Epithelial cell of prostate (primary cell): ENCODE data around the gene ACTBL2.
"Not testable (repeated sequence)": the region's sequence is repeated elsewhere in the genome, so short reads cannot be mapped to it uniquely, and the experiment has no call there.

Experiments used
- DNase-seq: peaks from one replicate; pipeline ENCODE4 v3.0.0-alpha.2; 2011; ENCODE audit warnings: low read depth, low spot score
- H3K27ac ChIP-seq: fragments of 450-650 bp; 2 replicates; pipeline ENCODE4 v1.5.1; 2017; ENCODE audit warnings: mild to moderate bottlenecking

The ACTBL2 gene

DNA sequence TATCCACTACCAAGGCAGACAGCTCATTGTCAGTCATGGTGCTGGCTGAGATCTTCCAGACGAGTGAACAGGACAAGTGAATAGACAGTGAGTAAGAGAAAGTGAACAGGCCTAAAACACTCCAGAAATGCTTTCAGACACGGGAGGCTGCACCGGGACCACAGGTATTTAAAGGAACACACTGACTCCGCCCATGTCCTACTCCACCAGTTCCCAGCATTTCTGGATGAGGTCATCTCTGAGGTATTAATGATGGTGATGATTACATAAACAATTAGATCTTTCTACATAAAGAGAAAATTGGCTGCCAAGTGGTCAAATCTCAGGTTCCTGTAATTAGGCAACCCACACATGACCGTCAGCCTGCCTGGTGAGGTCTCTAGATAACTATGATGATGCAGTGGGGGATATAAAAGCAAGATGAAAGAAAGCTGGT, at the start of gene ACTBL2:
Gene ACTBL2, minus strand, starts transcription at position 141 of the 436 bp plus-strand sequence. Its CDS starts 104 bp downstream, at position 37.
- peak within 1 kb of the TSS; percentile 37 for H3K27ac ChIP-seq
- DNase-seq: peak; percentile 91

GRCh38 chr5:57531333-57531732, 48.7 kb upstream of the ACTBL2 start:
- DNase-seq: no peak
- no peak overlapping the region for H3K27ac ChIP-seq

DNA sequence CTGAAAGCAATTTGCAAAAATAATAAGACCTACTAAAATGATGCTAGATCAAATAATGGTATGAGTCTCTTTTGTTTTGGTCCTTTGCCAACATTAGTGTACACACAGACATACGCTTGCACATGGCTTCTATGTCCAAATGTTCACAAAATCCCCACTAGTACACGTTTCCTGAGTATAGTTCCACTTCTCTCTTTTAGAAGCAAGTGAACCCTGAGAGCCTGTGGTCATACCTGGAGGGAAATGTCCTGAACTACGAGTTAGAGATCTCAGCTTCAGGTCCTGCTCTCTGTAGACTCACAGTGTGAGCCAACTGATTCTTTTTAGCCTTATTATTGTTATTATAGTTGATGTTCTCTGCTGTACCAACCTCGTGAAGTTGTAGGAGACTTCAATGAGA, 47.3 kb upstream of the ACTBL2 start:
- DNase-seq: no peak

DNA sequence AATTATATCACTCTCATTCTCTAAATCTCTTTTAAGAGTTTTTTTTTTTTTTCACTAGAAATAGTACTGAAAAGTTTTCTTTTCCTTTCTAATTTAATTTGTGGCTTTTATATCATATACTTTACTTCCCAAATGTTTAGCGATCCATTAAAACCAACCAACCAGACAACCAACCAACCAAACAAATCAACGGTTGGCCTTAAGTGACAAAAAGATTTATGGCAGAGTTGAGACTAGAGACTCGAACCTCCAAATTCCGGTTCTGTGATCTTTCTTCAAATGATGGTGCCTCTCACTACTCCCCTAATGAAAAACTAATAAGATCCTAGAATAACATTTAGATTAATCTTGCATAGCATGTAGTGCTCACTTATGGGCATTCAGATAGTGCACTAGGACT, 45.3 kb upstream of the ACTBL2 start:
- H3K27ac ChIP-seq: no peak overlapping the region
- DNase-seq: no peak

More for the DNA sequence above, 47.3 kb upstream of the ACTBL2 start:
- H3K27ac ChIP-seq: no peak overlapping the region

DNA sequence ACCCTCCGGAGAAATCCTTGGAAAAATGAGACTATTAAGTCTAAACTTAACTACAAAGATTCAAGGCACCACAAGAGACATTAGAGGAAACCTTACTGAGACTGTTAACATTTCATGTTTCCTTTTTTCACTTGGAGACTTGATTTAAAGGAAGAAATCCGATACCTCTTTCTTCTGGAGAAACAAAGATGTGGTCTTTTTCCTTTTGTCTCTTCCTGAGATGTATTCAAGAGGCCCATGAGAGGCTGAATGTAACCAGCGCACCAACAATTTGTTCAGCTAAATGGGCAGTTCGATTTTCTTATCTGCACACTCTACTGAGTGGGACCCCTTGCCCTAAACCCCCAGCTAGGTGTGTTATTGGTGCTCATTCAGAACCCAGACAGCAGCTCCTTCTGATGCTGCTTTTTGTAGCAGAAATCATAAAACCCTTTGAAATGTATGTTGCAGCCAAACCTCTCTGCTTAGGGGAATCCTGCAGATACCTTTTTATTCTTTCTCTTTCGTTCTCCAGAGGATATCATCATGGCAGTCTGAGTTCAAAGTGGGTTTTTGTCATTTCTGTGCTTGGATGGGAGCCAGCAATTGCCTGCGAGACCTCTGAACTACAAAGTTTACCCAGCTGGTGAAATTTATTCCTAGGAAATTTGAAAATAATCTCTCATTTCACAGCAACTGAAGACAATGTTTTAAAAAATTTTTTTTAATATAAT, 41.9 kb upstream of the ACTBL2 start:
- DNase-seq: no peak

DNA sequence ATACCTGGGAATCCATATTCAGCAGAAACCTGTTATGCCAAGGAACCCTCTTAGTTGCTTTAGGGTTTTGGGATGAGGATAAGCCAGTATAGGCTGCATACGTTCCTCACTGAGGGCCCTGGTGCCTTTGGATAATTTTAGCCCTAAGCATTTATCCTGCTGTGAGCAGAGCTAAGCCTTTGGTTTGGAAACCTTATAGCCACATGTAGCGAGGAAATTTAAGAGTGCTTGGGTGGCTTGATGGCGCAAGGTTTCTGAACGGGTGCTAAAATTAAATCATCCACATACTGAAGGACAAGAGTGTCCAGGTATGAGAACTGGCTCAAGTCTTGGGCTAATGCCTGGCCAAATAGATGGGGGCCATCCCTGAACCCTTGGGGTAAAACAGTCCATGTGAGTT, 39.9 kb upstream of the ACTBL2 start:
- not testable (repeated sequence) for DNase-seq, H3K27ac ChIP-seq

More for the DNA sequence above, 41.9 kb upstream of the ACTBL2 start:
- H3K27ac ChIP-seq: no peak overlapping the region

DNA sequence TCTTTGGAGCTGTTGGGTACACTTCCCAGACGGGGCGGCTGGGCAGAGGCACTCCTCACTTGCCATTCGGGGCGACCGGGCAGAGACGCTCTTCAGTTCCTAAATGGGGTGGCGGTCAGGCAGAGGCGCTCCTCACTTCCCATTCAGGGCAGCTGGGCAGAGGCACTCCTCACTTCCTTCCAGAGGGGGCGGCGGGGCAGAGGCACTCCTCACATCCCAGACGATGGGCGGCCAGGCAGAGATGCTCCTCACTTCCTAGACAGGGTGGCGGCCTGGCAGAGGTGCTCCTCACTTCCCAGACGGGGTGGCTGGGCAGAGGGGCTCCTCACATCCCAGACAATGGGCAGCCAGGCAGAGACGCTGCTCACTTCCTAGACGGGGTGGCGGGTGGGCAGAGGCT, 35.8 kb upstream of the ACTBL2 start:
- not testable (repeated sequence) for DNase-seq, H3K27ac ChIP-seq

DNA sequence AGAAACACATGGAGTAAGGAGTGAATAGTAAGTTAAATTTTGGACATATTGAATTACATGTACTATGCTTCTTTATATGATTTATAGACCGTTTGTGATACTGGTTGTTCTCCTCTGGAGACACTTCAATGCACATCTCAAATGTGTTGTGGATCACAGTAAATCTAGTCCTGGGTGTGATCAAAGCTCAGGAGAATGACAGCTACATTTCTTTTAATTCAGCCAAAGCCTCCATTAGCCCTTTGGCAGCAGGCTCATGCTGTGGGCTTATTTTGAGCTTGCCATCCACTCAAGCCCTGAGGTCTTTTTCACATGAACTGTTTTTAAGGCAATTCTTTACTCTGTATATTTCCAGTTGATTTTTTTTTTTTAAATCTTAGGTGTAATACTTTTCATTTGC, 34.6 kb upstream of the ACTBL2 start:
- DNase-seq: no peak
- no peak overlapping the region for H3K27ac ChIP-seq

- H3K27ac ChIP-seq: no peak overlapping the region
- no peak for DNase-seq
Measured at GRCh38 chr5:57513785-57514184, 31.2 kb upstream of the ACTBL2 start.

- no peak for DNase-seq
- no peak overlapping the region for H3K27ac ChIP-seq
Measured at GRCh38 chr5:57511321-57511720, 28.7 kb upstream of the ACTBL2 start.

DNA sequence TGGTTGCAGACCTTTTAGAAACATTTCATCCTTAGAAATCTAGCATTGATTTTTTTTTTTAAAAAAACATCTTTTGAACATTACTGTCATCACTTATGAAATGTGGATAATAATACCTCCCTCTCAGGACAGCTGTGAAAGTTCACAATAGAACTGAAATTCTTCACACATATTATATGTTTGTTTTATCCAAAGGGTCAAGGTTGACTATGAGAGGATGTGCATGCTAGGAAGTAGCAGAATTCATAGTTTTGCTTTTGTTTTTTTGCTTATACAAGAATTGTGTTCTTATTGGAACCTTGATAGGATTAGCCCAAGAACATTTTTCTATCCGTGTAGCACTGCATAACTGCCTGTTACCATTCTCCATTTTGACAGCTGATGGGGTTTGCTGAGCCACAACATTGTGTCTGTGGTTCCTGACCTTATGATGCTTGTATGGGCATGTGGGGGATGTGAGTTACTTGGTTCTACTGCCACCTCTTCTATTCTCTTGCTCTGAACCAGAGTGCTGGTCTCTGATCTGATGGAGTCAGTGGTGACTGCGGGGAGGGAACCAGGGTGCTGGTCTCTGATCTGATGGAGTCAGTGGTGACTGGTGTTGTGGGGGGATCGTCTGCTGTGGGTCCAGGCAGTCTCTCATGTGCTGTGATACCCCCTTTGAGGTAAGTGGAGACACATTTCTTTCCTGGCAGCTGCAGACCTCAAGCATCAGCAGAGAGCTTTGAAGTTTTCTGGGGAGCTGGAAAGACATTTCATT, 27.1 kb upstream of the ACTBL2 start:
- no peak for DNase-seq

DNA sequence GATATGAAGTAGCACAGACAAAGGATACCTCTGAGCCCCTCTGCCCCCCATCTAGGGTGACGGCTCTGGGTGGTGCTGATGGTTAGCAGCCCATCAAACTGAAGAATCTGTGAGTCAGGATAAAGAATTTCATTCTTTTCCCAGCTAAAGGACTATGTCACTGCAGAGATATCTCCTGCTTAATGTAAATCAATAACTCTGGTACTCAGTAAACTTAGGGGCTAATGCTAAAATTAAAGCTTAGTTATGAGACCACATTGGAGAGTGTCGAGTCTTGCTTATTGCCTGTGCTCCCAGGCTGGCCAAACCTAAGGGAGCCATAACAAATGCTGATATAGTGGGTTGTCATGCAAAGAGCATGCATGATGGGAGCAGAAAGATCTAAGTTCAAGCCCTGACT, 25.6 kb upstream of the ACTBL2 start:
- DNase-seq: no peak

More for the DNA sequence above, 27.1 kb upstream of the ACTBL2 start:
- no peak overlapping the region for H3K27ac ChIP-seq

DNA sequence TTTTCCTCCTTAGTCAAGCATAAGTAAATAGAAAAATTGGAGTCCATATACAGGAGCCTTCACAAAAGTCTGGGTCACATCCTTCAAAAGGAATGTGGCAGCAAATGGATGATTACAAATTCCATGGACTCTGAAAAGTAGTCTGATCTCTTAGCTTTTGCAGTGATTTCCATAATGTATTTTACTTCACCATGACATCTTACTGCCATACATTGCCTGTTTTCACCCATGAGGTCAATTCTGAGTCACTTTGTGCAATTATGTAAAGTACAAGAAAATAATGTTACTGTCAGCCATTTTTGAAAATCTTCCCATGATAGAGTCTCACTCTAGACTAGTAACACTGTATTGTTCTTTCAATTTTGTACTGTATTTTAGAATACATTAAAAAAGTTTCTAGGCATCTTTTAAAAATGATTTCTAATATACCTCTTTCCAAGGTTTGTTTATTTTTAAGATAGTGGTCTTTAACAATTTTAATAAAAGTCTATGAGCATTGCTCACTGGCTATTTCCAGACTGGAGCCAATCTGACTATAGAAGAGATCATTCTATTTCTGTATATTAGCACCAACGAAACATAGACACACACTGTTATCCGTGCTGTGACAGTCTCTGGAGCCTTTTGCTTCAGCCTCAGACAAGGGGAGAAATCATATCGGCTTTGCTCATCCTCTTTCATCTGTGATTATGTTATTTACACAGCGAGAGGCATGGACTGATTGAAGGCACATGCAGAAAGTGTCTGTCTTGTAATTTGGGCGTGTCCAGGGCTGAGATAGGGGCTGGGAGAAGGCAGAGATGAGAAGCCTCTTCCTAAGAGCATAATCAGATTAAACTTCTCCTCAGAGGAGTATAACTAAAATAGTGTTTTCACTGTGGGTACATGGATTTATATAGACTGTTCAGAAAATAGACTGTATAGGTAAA, 22.9 kb upstream of the ACTBL2 start:
- no peak for DNase-seq
- no peak overlapping the region for H3K27ac ChIP-seq

More for the DNA sequence above, 25.6 kb upstream of the ACTBL2 start:
- no peak overlapping the region for H3K27ac ChIP-seq

DNA sequence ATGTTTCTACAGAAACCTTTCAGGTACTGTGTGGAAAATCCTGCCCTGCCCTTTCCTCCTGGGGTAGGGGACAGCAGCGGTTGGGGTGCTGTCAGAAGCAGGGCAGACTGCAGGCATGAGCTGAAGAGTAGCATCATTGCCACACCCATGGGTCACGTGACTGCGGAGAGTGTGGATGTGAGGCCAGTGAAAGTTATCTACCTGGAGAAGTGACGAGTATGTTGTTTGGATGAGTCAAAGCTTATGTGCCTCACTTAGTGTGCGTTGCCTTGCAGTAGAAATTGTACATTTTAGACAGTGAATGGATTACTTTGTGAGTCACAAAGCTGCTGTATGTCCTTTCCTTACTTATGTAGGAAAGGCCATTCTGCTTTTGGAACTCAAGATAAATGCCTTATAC, 21.7 kb upstream of the ACTBL2 start:
- H3K27ac ChIP-seq: no peak overlapping the region
- DNase-seq: peak; percentile 27

DNA sequence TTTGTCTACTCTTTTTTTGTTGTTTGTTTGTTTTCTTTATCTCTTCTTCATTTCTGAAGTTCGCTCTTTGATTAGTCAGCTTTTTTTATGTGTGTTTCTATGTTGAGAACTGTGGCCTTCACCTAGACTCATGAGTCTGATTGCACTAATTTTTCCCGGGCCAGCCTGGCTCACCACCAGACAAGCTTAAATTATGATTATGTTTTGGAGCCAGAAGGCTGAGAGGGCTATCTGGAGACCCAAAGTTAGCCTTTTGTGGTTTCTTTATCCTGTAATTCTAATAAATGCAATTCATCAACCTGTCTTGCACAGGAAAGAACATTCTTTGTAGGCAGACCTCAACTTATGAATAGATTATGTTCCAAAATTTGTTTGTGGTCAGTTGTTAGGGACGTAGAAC, 20.8 kb upstream of the ACTBL2 start:
- no peak overlapping the region for H3K27ac ChIP-seq
- no peak for DNase-seq

DNA sequence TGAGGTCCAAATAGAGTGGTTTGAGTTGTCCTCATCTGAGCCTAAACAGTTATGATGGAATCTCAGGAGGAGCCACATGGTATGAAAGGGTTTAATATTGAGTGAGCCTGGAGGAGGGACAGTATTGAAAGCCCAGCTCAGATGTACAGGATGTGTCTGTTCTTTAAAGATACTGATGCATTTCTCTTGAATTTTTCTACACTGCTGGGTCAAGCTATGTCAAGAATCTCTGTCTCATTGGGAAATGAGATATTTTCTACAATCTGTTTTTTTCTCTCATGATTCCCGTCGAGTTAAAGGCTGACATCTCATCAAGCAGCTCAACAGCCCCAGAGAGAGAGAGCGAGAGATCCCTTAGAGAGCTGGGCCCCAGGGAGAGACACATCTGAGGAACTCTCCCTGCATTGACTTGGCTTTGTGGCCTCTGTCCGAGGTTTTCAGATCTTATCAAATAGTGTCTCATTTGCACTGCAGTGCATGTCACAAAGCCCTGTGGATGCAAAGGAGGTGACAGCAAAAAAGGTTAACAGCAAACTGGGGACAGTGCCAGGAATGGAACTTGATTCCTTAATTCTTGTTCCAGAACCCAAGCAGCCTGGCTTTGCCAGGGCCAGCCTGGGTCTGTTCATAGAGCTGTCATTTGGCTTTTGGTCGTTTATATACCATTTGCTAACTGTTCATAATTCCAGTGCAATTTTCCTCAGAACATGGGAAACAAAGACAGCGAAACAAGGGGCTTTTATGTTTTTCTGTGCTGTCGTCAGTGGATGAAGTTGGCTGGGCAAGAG, 19.0 kb upstream of the ACTBL2 start:
- H3K27ac ChIP-seq: no peak overlapping the region

DNA sequence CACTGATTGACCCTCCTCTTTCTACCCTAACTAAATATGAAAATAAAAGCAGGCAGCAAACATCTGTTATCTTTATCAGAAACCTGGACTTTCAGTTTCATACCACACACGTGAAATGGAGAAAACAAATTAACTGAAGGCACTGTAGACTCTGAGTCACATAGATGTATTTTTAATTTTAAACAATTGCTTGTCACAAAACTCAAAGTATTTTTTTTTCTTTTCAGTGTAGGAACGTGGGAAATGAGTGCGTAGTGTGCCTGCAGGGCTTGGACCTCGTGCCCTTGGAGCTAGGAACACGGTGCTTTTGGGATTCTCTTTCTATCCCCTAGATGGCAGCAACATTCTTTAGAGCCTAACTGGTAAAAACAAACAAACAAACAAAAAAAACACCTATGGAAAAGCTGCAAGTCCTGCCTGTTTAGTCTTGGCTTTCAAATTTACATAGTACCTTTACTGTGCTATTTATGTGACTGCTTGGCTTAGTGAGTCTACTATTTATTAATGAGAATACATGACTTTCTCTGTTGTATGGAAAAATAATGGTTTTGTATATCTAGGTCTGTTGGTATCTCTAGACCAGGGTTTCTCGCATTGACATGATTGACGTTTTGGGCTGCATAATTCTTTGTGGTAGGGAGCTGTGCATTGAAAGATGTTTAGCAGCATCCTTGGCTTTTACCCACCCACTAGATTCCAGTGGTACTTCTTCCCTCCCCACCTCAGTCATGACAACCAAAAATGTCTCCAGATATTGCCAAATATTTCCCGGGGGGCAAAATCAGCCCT, 16.8 kb upstream of the ACTBL2 start:
- peak; percentile 20 for DNase-seq

More for the DNA sequence above, 19.0 kb upstream of the ACTBL2 start:
- no peak for DNase-seq

DNA sequence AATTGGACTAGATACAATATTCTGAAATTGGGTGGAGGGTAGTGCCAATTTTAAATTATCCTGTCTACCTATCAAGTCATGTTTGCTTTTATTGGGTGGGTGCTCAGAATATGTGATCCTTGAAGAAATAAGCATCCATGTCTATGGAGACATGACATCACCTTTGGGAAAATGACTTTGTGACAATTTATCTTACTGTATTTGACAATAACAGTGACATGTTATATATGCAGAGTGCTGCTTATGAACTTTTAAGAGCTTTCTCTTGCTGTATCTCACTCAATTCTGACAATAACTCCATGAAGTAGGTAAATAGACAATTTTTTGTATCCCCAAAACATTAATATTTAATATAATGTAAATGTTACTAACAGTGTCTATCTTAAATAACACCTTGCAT, 15.1 kb upstream of the ACTBL2 start:
- DNase-seq: no peak
- no peak overlapping the region for H3K27ac ChIP-seq

More for the DNA sequence above, 16.8 kb upstream of the ACTBL2 start:
- no peak overlapping the region for H3K27ac ChIP-seq
